SK-N-SH treated with all-trans-retinoic acid at 6 μM for 48 hours (cell line): ENCODE data around the gene PCNT.

ENCODE experiments used
- ATAC-seq: fragments of 200-7000 bp; cut with Tn5 transposase; 3 replicates; pipeline ENCODE4 v1.9.1; 2020; ENCODE audit warnings: mild to moderate bottlenecking, moderate library complexity
- ARNTL ChIP-seq: fragments of 450-650 bp; formaldehyde crosslinking; IDR thresholded peaks from 2 replicates; pipeline ENCODE4 v1.5.0; 2020; ENCODE audit warnings: low read depth, mild to moderate bottlenecking, moderate library complexity, borderline replicate concordance
- BACH2 ChIP-seq: fragments of 250-450 bp; sonication (Bioruptor Pico); IDR thresholded peaks from 2 replicates; pipeline ENCODE4 v1.9.0; 2021; ENCODE audit warnings: mild to moderate bottlenecking, borderline replicate concordance
- ESRRG ChIP-seq: fragments of 250-450 bp; sonication (Bioruptor Pico); IDR thresholded peaks from 2 replicates; pipeline ENCODE4 v1.6.1; 2021; ENCODE audit warnings: mild to moderate bottlenecking
- GLIS3 ChIP-seq: fragments of 250-450 bp; sonication (Bioruptor Pico); IDR thresholded peaks from 2 replicates; pipeline ENCODE4 v1.5.0; 2020; ENCODE audit warnings: mild to moderate bottlenecking, moderate library complexity
- ISL1 ChIP-seq: fragments of 250-450 bp; sonication (Bioruptor Pico); IDR thresholded peaks from 2 replicates; pipeline ENCODE4 v2.1.2; 2022; ENCODE audit warnings: mild to moderate bottlenecking, moderate library complexity
- OSR1 ChIP-seq: fragments of 250-450 bp; sonication (Bioruptor Pico); IDR thresholded peaks from 2 replicates; pipeline ENCODE4 v1.8.0; 2022; ENCODE audit warnings: moderate library complexity, mild to moderate bottlenecking, inconsistent platforms
- PPARA ChIP-seq: fragments of 250-450 bp; sonication (Bioruptor Pico); IDR thresholded peaks from 2 replicates; pipeline ENCODE4 v1.5.0; 2020; ENCODE audit warnings: mild to moderate bottlenecking, borderline replicate concordance
- RARB ChIP-seq: fragments of 250-450 bp; sonication (Bioruptor Pico); IDR thresholded peaks from 2 replicates; pipeline ENCODE4 v1.8.0; 2021; ENCODE audit warnings: mild to moderate bottlenecking, moderate library complexity
- TCF4 ChIP-seq: fragments of 250-450 bp; sonication (Bioruptor Pico); IDR thresholded peaks from 2 replicates; pipeline ENCODE4 v1.8.0; 2021; ENCODE audit warnings: mild to moderate bottlenecking, moderate library complexity, borderline replicate concordance
- ZC3H10 ChIP-seq: fragments of 250-450 bp; sonication (Bioruptor Pico); IDR thresholded peaks from 2 replicates; pipeline ENCODE4 v1.5.1; 2021; ENCODE audit warnings: mild to moderate bottlenecking, moderate library complexity
- ZFP3 ChIP-seq: fragments of 250-450 bp; sonication (Bioruptor Pico); IDR thresholded peaks from 2 replicates; pipeline ENCODE4 v1.5.0; 2020; ENCODE audit warnings: mild to moderate bottlenecking, moderate library complexity
- ZFP30 ChIP-seq: fragments of 450-650 bp; formaldehyde crosslinking; IDR thresholded peaks from 2 replicates; pipeline ENCODE4 v1.5.0; 2022; ENCODE audit warnings: mild to moderate bottlenecking, moderate library complexity
- ZNF565 ChIP-seq: fragments of 450-650 bp; formaldehyde crosslinking; conservative IDR thresholded peaks from 2 replicates; pipeline ENCODE4 v1.5.0; 2020; ENCODE audit warnings: low read depth, mild to moderate bottlenecking, moderate library complexity
- ZNF70 ChIP-seq: fragments of 450-650 bp; formaldehyde crosslinking; IDR thresholded peaks from 2 replicates; pipeline ENCODE4 v1.5.0; 2020; ENCODE audit warnings: mild to moderate bottlenecking, moderate library complexity
- ZNF8 ChIP-seq: fragments of 450-650 bp; formaldehyde crosslinking; IDR thresholded peaks from 2 replicates; pipeline ENCODE4 v1.5.0; 2020; ENCODE audit warnings: mild to moderate bottlenecking, moderate library complexity
- TF ChIP-seq, protein P1 (sequence below): fragments of 250-450 bp; sonication (Bioruptor Pico); IDR thresholded peaks from 2 replicates; pipeline ENCODE4 v1.5.1; 2021; ENCODE audit warnings: mild to moderate bottlenecking, moderate library complexity
- TF ChIP-seq, protein P2 (sequence below): fragments of 250-450 bp; sonication (Bioruptor Pico); IDR thresholded peaks from 2 replicates; pipeline ENCODE4 v1.5.1; 2020; ENCODE audit warnings: low read depth, mild to moderate bottlenecking, moderate library complexity
- TF ChIP-seq, protein P3 (sequence below): fragments of 250-450 bp; sonication (Bioruptor Pico); IDR thresholded peaks from 2 replicates; pipeline ENCODE4 v1.8.0; 2021; ENCODE audit warnings: low read depth, mild to moderate bottlenecking, moderate library complexity, borderline replicate concordance
- TF ChIP-seq, protein P4 (sequence below): fragments of 250-450 bp; sonication (Bioruptor Pico); IDR thresholded peaks from 2 replicates; pipeline ENCODE4 v1.8.0; 2020; ENCODE audit warnings: mild to moderate bottlenecking, moderate library complexity, borderline replicate concordance
- TF ChIP-seq, protein P5 (sequence below): fragments of 250-450 bp; sonication (Bioruptor Pico); IDR thresholded peaks from 2 replicates; pipeline ENCODE4 v1.5.0; 2020; ENCODE audit warnings: mild to moderate bottlenecking, moderate library complexity

PCNT gene

DNA sequence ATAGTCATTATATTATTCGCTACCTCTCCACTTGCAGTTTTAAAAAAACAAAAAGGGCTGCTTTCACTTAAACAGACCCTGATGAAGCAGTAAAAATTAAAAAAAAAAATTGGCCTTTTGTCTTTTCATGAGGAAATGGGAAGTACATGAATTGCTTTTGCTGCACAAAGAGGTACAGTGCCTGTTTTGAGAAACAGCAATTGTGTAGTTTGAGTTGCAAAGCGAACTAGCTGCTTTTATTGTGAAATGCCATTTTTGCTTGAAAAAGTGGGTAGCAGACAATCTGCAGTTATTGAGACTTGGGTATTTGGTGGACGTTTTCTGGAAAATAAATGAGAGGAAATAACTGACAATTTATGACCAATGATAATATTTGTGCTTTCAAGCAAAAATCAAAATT, 141.7 kb downstream of the PCNT start:
- TF ChIP-seq, protein P1, sequence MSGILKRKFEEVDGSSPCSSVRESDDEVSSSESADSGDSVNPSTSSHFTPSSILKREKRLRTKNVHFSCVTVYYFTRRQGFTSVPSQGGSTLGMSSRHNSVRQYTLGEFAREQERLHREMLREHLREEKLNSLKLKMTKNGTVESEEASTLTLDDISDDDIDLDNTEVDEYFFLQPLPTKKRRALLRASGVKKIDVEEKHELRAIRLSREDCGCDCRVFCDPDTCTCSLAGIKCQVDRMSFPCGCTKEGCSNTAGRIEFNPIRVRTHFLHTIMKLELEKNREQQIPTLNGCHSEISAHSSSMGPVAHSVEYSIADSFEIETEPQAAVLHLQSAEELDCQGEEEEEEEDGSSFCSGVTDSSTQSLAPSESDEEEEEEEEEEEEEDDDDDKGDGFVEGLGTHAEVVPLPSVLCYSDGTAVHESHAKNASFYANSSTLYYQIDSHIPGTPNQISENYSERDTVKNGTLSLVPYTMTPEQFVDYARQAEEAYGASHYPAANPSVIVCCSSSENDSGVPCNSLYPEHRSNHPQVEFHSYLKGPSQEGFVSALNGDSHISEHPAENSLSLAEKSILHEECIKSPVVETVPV = no peak
- no peak for TF ChIP-seq ISL1 (CRISPR knock-in tag)
- TF ChIP-seq, protein P2, sequence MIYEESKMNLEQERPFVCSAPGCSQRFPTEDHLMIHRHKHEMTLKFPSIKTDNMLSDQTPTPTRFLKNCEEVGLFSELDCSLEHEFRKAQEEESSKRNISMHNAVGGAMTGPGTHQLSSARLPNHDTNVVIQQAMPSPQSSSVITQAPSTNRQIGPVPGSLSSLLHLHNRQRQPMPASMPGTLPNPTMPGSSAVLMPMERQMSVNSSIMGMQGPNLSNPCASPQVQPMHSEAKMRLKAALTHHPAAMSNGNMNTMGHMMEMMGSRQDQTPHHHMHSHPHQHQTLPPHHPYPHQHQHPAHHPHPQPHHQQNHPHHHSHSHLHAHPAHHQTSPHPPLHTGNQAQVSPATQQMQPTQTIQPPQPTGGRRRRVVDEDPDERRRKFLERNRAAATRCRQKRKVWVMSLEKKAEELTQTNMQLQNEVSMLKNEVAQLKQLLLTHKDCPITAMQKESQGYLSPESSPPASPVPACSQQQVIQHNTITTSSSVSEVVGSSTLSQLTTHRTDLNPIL = no peak
- TF ChIP-seq ARNTL (CRISPR knock-in tag) = no peak
- TF ChIP-seq TCF4 (CRISPR knock-in tag) = no peak
- no peak for TF ChIP-seq GLIS3
- TF ChIP-seq ZNF70 (CRISPR knock-in tag) = no peak
- TF ChIP-seq PPARA (CRISPR knock-in tag) = no peak
- no peak for TF ChIP-seq OSR1 (CRISPR knock-in tag)
- no peak for TF ChIP-seq RARB
- no peak for TF ChIP-seq ZFP3 (CRISPR knock-in tag)
- no peak for TF ChIP-seq ZFP30 (CRISPR knock-in tag)
- TF ChIP-seq, protein P3, sequence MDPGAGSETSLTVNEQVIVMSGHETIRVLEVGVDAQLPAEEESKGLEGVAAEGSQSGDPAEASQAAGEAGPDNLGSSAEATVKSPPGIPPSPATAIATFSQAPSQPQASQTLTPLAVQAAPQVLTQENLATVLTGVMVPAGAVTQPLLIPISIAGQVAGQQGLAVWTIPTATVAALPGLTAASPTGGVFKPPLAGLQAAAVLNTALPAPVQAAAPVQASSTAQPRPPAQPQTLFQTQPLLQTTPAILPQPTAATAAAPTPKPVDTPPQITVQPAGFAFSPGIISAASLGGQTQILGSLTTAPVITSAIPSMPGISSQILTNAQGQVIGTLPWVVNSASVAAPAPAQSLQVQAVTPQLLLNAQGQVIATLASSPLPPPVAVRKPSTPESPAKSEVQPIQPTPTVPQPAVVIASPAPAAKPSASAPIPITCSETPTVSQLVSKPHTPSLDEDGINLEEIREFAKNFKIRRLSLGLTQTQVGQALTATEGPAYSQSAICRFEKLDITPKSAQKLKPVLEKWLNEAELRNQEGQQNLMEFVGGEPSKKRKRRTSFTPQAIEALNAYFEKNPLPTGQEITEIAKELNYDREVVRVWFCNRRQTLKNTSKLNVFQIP (CRISPR knock-in tag) = no peak
- no peak for ATAC-seq

DNA sequence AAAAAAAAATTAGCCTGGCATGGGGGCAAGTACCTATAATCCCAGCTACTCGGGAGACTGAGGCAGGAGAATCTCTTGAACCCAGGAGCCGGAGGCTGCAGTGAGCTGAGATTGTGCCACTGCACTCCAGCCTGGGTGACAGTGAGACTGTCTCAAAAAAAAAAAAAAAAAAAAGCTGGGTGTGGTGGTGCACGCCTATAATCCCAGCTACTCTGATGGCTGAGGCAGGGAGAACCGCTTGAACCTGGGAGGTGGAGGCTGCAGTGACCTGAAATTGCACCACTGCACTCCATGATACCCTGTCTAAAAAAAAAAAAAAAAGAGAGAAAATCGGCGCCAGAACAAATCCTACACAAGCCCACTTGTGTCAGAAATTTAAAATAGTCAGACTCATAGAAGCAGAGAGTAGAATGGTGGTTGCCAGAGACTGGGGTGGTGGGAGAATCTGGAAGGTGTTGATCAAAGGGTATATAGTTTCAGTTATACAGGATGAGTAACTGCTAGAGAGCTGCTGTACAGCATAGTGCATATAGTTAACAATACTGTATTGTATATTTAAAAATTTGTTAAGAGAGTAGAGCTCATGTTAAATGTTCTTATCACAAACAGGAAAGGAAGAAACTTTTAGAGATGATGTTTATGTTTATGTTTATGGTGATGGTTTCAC, 144.3 kb downstream of the PCNT start:
- no peak for ATAC-seq
- TF ChIP-seq ZNF70 (CRISPR knock-in tag) (no peak), ZNF8 (no peak), ZFP3 (CRISPR knock-in tag) (no peak), TCF4 (CRISPR knock-in tag) (no peak), BACH2 (no peak)
- TF ChIP-seq, protein P4, sequence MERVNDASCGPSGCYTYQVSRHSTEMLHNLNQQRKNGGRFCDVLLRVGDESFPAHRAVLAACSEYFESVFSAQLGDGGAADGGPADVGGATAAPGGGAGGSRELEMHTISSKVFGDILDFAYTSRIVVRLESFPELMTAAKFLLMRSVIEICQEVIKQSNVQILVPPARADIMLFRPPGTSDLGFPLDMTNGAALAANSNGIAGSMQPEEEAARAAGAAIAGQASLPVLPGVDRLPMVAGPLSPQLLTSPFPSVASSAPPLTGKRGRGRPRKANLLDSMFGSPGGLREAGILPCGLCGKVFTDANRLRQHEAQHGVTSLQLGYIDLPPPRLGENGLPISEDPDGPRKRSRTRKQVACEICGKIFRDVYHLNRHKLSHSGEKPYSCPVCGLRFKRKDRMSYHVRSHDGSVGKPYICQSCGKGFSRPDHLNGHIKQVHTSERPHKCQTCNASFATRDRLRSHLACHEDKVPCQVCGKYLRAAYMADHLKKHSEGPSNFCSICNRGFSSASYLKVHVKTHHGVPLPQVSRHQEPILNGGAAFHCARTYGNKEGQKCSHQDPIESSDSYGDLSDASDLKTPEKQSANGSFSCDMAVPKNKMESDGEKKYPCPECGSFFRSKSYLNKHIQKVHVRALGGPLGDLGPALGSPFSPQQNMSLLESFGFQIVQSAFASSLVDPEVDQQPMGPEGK (CRISPR knock-in tag) = no peak
- TF ChIP-seq, protein P3 (CRISPR knock-in tag) = no peak

DNA sequence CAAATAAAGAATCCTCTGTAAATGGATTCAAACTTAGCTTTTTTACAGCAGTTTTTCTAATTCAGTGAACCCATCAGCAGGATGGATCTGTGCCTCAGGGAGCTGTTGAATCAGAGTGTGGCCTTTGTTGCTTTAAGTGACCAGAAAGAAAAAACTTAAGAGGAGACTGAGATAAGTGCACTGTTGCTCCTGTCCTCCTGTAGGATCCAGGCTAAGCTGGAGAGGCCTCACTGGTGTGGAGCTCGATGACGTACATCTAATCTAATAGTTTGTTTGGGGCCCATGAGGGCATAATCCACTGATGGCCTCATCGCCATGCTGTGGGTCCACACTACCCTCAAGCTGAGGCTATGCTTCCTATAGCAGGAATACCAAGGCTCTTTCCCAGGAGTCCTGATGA, 145.3 kb downstream of the PCNT start:
- TF ChIP-seq PPARA (CRISPR knock-in tag) (no peak), OSR1 (CRISPR knock-in tag) (no peak), ZNF8 (no peak), ESRRG (CRISPR knock-in tag) (no peak)
- TF ChIP-seq, protein P2 = no peak
- no peak for ATAC-seq

DNA sequence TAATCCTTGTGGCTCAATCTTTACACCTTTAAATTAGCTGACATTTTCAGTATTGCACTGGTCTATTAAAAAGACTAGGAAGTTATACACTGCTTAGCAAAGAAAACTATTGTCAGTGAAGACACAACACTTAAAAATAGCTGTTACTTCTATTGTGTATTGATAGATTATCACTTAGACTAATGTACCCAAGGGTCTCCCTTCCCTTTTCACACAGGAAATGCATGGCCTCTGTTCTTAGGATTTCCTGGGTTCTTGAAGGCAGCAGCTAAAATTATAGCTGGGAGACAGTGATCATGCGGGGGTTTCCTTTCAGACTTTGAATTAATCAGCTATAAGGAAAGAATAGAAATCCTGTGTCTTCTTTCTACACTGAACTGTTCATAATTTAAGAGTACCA, 147.6 kb downstream of the PCNT start:
- TF ChIP-seq ZNF70 (CRISPR knock-in tag) = no peak
- no peak for TF ChIP-seq ZNF565 (CRISPR knock-in tag)
- TF ChIP-seq ZNF8 = no peak
- TF ChIP-seq, protein P5, sequence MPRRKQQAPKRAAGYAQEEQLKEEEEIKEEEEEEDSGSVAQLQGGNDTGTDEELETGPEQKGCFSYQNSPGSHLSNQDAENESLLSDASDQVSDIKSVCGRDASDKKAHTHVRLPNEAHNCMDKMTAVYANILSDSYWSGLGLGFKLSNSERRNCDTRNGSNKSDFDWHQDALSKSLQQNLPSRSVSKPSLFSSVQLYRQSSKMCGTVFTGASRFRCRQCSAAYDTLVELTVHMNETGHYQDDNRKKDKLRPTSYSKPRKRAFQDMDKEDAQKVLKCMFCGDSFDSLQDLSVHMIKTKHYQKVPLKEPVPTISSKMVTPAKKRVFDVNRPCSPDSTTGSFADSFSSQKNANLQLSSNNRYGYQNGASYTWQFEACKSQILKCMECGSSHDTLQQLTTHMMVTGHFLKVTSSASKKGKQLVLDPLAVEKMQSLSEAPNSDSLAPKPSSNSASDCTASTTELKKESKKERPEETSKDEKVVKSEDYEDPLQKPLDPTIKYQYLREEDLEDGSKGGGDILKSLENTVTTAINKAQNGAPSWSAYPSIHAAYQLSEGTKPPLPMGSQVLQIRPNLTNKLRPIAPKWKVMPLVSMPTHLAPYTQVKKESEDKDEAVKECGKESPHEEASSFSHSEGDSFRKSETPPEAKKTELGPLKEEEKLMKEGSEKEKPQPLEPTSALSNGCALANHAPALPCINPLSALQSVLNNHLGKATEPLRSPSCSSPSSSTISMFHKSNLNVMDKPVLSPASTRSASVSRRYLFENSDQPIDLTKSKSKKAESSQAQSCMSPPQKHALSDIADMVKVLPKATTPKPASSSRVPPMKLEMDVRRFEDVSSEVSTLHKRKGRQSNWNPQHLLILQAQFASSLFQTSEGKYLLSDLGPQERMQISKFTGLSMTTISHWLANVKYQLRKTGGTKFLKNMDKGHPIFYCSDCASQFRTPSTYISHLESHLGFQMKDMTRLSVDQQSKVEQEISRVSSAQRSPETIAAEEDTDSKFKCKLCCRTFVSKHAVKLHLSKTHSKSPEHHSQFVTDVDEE (CRISPR knock-in tag) = no peak
- TF ChIP-seq BACH2 = no peak
- no peak for TF ChIP-seq RARB
- no peak for TF ChIP-seq ESRRG (CRISPR knock-in tag)
- TF ChIP-seq ZFP3 (CRISPR knock-in tag) = no peak
- no peak for TF ChIP-seq ZC3H10 (CRISPR knock-in tag)
- no peak for ATAC-seq
